NCI-H2107 treated with DMSO at 0.1 percent for 48 hours (cell line): ENCODE measurements around the gene ASH1L.
"Not testable (repeated sequence)": the region's sequence is repeated elsewhere in the genome, so short reads cannot be mapped to it uniquely, and the experiment has no call there.

ENCODE experiments used
- DNase-seq: peaks from one replicate; lab custom pipeline; 2025; ENCODE audit not compliant: unreplicated experiment; lab: John Stamatoyannopoulos, UW

The ASH1L gene

GRCh38 chr1:155562581-155563376, at the start of gene ASH1L:
TSS of gene ASH1L (minus strand) at chr1:155562803. CDS start at chr1:155521519, 41,284 bp downstream.
- peak; percentile 72 for DNase-seq

GRCh38 chr1:155610257-155610647, 47.6 kb upstream of the ASH1L start:
- not testable (repeated sequence) for DNase-seq

GRCh38 chr1:155609515-155610256, 47.1 kb upstream of the ASH1L start, which contains the start of gene MSTO1:
TSS of gene MSTO1 (plus strand) at chr1:155610218. CDS start at chr1:155610249, 31 bp downstream.
- peak; percentile 98 for DNase-seq

- no peak for DNase-seq
Observed at GRCh38 chr1:155608888-155609225, 46.3 kb upstream of the ASH1L start.

- DNase-seq, result no peak
Observed at GRCh38 chr1:155607708-155608107, 45.1 kb upstream of the ASH1L start.

GRCh38 chr1:155599828-155600572, 37.4 kb upstream of the ASH1L start:
- not testable (repeated sequence) for DNase-seq

GRCh38 chr1:155598842-155599331, 36.3 kb upstream of the ASH1L start:
- no peak for DNase-seq

- no peak for DNase-seq
Observed at GRCh38 chr1:155596864-155597263, 34.3 kb upstream of the ASH1L start.

- DNase-seq, result not testable (repeated sequence)
Observed at GRCh38 chr1:155595877-155596474, 33.4 kb upstream of the ASH1L start.

- peak; percentile 81 for DNase-seq
Observed at GRCh38 chr1:155591770-155592169, 29.2 kb upstream of the ASH1L start.

GRCh38 chr1:155590516-155591247, 28.1 kb upstream of the ASH1L start:
- not testable (repeated sequence) for DNase-seq

GRCh38 chr1:155589282-155589681, 26.7 kb upstream of the ASH1L start:
- not testable (repeated sequence) for DNase-seq

- DNase-seq, result not testable (repeated sequence)
Observed at GRCh38 chr1:155583846-155584245, 21.2 kb upstream of the ASH1L start.

GRCh38 chr1:155575608-155576007, 13.0 kb upstream of the ASH1L start:
- DNase-seq, result not testable (repeated sequence)

GRCh38 chr1:155574077-155574476, 11.5 kb upstream of the ASH1L start:
- no peak for DNase-seq

GRCh38 chr1:155570593-155570990, 8.0 kb upstream of the ASH1L start:
- no peak for DNase-seq

- DNase-seq, result no peak
Observed at GRCh38 chr1:155569988-155570592, 7.5 kb upstream of the ASH1L start.

GRCh38 chr1:155563377-155564022, 897 bp upstream of the ASH1L start:
- DNase-seq, result peak; percentile 50
